GM21723 (cell line): Measurements from ENCODE around the gene CDC25C.
"Not testable (repeated sequence)": the region's sequence is repeated elsewhere in the genome, so short reads cannot be mapped to it uniquely, and the experiment has no call there.

ENCODE experiments used
- ATAC-seq: cut with Tn5 transposase; IDR thresholded peaks from one replicate; pipeline ENCODE4 v1.9.1; 2021; ENCODE audit warnings: mild to moderate bottlenecking, moderate library complexity; ENCODE audit not compliant: unreplicated experiment

Gene CDC25C

GRCh38 chr5:138280915-138281314 lies 50.7 kb downstream of the CDC25C start:
- no peak for ATAC-seq

GRCh38 chr5:138276402-138277054 lies 55.1 kb downstream of the CDC25C start:
- no peak for ATAC-seq

- no peak for ATAC-seq
Observed at GRCh38 chr5:138275895-138276294, 55.7 kb downstream of the CDC25C start.

- no peak for ATAC-seq
Observed at GRCh38 chr5:138275379-138275782, 56.2 kb downstream of the CDC25C start.

GRCh38 chr5:138274189-138274853 lies 57.3 kb downstream of the CDC25C start, which contains the start of gene GFRA3:
Gene GFRA3 (minus strand): TSS chr5:138274621. CDS start chr5:138274424, 197 bp downstream.
- no peak for ATAC-seq

- no peak for ATAC-seq
Observed at GRCh38 chr5:138273834-138274188, 57.8 kb downstream of the CDC25C start.

DNA sequence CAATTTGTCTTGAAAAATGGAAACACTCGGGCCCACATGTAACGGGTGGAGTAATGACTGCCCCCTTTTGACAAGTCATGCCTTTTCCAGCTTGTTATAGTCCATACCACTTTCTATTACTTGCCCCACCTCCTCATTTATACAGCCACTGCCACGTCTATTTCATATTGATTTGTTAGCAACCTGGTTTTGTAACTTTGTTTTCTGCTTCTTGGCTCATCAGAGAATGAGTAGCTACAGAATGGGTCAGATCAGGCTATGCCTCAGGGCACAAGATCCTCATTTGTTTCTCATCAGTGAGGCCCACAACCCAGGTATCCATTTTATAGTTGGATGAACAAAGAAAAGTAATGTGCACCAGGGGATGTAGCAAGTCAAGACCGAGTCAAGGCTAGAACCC lies 58.9 kb downstream of the CDC25C start:
- no peak for ATAC-seq

GRCh38 chr5:138271281-138271680 lies 60.3 kb downstream of the CDC25C start:
- no peak for ATAC-seq

GRCh38 chr5:138264183-138264582 lies 67.4 kb downstream of the CDC25C start:
- ATAC-seq = no peak

DNA sequence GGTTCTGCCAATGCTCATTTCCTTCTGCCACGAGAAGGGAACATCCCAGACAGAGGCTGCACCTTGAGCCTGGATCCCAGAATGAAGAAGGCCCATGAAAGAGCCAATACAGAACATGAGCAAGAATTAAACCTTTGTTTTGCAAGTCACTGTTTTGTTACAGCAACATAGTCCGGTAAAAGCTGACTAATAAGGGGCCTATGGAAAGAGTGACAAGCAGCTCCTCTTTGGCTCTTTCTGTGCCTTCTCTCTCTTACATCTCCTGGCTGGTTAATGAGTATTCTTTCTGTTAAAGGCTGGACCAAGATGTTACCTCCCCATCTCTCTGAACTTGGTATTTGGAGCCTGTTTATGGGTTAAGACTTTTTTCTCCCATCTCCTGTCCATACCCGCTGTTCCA lies 68.0 kb downstream of the CDC25C start:
- ATAC-seq = no peak

DNA sequence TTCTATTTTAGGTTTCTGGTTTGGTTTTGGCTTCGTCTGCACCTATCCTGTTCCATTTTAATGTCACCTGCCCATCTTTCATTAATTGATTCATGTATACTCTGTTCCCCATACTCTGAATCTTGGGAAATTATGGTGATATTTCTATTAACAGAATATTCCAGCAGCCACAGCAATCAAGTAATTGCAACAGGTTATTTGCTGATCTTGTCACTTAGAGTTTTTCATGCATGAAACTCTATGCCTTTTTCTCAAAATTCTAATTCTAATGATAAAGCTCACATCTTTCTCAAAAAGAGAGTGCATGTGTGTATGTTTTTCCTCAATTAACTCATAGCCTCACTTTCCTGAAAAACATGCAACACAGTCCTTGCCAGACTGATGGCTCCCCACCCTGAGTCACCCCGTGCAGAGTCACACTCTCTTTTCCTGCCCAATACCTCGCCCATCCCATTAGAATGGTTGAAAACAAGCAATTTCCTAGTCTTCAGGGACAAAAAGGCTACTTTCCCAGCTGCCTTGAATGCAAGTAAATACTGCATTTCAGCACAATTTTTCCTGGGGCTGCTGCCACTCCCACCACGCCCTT lies 72.8 kb downstream of the CDC25C start:
- ATAC-seq = no peak

DNA sequence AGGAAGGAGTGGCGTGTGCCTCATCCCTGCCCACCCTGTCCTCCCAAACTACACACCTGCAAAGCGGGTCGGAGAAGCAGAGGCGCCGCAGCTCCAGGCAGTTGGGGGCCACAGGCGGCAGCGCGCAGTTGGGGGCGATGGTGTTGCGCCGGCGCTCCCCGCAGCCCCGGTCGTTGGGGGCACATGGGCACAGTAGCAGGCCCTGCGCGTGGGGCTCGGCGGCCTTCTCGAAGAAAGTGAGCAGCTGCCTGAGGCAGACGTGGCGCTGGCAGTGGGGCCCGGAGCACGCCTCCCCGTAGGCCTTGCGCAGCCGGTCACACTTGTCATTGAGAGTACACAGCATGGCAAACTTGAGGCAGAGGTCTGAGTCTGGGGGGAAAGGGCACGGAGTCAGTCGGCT lies 74.0 kb downstream of the CDC25C start:
- no peak for ATAC-seq

GRCh38 chr5:138252944-138253343 lies 78.7 kb downstream of the CDC25C start:
- ATAC-seq = no peak

- not testable (repeated sequence) for ATAC-seq
Observed at GRCh38 chr5:138247800-138248199, 83.8 kb downstream of the CDC25C start.

DNA sequence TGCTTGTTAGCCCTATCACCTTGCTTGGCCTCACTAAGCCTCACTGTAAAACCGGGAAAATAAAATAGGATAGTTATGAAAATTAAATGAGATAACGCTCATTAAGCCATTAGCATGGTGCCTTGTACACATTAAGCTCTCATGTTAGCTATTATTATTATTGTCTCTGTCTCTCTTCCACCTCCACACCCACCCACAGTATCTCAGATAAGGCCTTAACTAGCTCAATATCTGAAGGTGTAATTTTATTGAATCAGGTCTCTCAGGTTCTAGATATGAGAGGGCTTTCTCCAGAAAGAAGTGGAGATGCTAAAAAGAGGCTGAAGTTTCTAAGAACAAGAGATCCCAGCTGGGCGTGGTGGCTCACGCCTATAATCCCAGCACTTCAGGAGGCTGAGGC lies 84.8 kb downstream of the CDC25C start:
- no peak for ATAC-seq

- no peak for ATAC-seq
Observed at GRCh38 chr5:138246334-138246733, 85.3 kb downstream of the CDC25C start.

DNA sequence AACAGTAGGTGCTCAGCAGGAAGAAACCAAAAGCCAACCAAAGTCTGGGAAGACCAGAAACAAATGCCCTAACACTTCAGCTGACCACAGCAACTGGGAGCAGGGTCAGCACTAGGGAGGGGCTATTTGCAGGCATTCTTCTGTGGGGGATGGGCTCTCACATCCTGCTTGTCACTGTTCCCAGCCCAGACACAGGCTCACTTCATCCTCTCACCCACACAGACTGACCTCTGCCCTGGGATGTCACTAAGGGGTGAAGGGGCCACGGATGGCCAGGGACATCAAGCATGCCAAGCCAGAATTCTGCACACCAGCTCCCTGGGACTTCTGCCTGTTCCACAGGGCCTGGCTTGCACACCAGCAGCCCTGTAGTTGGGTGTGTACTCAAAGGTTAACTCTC lies 85.9 kb downstream of the CDC25C start:
- ATAC-seq = no peak

DNA sequence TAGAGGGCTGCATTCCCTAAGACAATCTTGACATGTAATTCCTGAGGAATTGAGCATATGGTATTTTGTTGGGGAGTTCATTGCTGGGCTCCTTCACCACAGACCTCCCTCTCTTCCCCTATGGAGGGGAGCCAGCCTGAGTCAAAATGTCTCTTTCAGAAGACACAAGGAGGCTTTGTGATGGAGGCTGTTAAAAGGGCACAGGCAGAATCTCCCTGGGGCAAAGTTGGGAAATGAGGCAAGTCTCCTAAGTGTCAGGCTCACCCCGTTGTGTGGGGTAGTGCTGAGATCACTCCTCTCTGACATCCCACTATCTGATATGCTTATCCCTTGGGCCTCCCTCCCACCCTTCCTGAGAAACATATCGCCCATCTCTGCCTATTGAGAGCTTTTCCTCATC lies 87.8 kb downstream of the CDC25C start:
- ATAC-seq = no peak

GRCh38 chr5:138241688-138242571 lies 89.7 kb downstream of the CDC25C start:
- no peak for ATAC-seq

- no peak for ATAC-seq
Observed at GRCh38 chr5:138240650-138241385, 90.8 kb downstream of the CDC25C start.

- ATAC-seq = no peak
Observed at GRCh38 chr5:138238034-138238433, 93.6 kb downstream of the CDC25C start.
